Fibroblast of the aortic adventitia (primary cell): ENCODE results near the gene METTL8. TPM values are rescaled to one million over a fixed set of nuclear protein-coding genes. Genes with fewer than 3 reads are reported as not detected.

ENCODE experiments used
- DNase-seq: peaks from one replicate; pipeline ENCODE4 v3.0.0-alpha.2; 2010; ENCODE audit warnings: low read depth
- H3K4me3 ChIP-seq: 2 replicates; pipeline ENCODE4 v1.5.1; 2011; ENCODE audit warnings: low read depth, mild to moderate bottlenecking, control low read depth, low read length, moderate library complexity
- CTCF ChIP-seq: IDR thresholded peaks from 2 replicates; pipeline ENCODE4 v1.5.1; 2011; ENCODE audit warnings: mild to moderate bottlenecking, low read length, control low read depth, inconsistent platforms; ENCODE audit not compliant: insufficient read depth
- total RNA-seq: library from RNA; depleted of rRNA; stranded (reverse); fragments of >200 nt; gene quantifications from 2 replicates; pipeline ENCODE4 v1.2.3, GENCODE V29; 2012; ENCODE audit warnings: low replicate concordance

METTL8 gene
- total RNA-seq, 1 donor = 34.6 TPM

GRCh38 chr2:171308280-171309054 is 125.3 kb downstream of the METTL8 start:
- no peak overlapping the region for H3K4me3 ChIP-seq
- no peak for DNase-seq
- no peak for TF ChIP-seq CTCF

- DNase-seq = no peak
- no peak overlapping the region for H3K4me3 ChIP-seq
- no peak for TF ChIP-seq CTCF
Observed at GRCh38 chr2:171307560-171307959, 126.2 kb downstream of the METTL8 start.

GRCh38 chr2:171297956-171298355 is 135.8 kb downstream of the METTL8 start:
- TF ChIP-seq CTCF = no peak
- peak; percentile 56 for DNase-seq

GRCh38 chr2:171294608-171295007 is 139.2 kb downstream of the METTL8 start:
- H3K4me3 ChIP-seq = no peak overlapping the region
- no peak for TF ChIP-seq CTCF

More at GRCh38 chr2:171297956-171298355, 135.8 kb downstream of the METTL8 start:
- H3K4me3 ChIP-seq = no peak overlapping the region

GRCh38 chr2:171293661-171294060 is 140.1 kb downstream of the METTL8 start:
- no peak overlapping the region for H3K4me3 ChIP-seq
- no peak for TF ChIP-seq CTCF
- DNase-seq = no peak

More at GRCh38 chr2:171294608-171295007, 139.2 kb downstream of the METTL8 start:
- DNase-seq = no peak

GRCh38 chr2:171289991-171290390 is 143.8 kb downstream of the METTL8 start:
- no peak overlapping the region for H3K4me3 ChIP-seq
- DNase-seq = peak; percentile 3
- TF ChIP-seq CTCF = no peak
